ENCODE data around the gene IPO9.

DNA sequence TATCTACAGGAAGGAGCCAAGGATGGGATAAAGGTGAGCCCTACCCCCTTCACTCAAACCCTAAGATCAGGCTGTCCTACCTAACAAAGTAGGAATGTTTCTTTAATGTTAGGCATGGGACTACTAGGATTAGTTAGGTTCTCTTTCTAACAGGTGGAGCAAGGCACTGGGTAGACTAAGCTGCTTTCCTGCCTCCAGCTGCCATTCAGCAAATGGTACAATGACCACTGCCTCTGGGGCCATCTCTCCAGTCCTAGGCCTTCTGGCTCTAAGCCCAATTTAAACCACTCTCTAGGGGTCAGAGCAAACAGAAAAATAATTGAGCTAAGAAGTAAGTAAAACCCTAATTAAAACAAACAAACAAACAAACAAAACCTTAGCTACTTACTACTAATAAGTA lies 15.7 kb upstream of the IPO9 start:
- TF ChIP-seq, protein P1, sequence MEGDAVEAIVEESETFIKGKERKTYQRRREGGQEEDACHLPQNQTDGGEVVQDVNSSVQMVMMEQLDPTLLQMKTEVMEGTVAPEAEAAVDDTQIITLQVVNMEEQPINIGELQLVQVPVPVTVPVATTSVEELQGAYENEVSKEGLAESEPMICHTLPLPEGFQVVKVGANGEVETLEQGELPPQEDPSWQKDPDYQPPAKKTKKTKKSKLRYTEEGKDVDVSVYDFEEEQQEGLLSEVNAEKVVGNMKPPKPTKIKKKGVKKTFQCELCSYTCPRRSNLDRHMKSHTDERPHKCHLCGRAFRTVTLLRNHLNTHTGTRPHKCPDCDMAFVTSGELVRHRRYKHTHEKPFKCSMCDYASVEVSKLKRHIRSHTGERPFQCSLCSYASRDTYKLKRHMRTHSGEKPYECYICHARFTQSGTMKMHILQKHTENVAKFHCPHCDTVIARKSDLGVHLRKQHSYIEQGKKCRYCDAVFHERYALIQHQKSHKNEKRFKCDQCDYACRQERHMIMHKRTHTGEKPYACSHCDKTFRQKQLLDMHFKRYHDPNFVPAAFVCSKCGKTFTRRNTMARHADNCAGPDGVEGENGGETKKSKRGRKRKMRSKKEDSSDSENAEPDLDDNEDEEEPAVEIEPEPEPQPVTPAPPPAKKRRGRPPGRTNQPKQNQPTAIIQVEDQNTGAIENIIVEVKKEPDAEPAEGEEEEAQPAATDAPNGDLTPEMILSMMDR (IDR thresholded peaks at IDR 0.05): no peak
- TF ChIP-seq EZH2 (IDR thresholded peaks at IDR 0.05; ENCODE audit: borderline replicate concordance, insufficient read depth, low read depth, low read length, poor library complexity, severe bottlenecking): no peak
